GM10248 (cell line): ENCODE measurements around the gene MIA.

ENCODE experiments used
- CTCF ChIA-PET: fragments of 300-600 bp; sonication (Branson Sonifier 250); formaldehyde crosslinking; extraction: SDS; loops from one replicate; lab custom pipeline; 2021; ENCODE audit warnings: antibody characterized with exemption; lab: Yijun Ruan, JAX
- POLR2A ChIA-PET: fragments of 350-650 bp; sonication (Branson Sonifier 250); formaldehyde crosslinking; extraction: SDS; loops from one replicate; lab custom pipeline; 2020; ENCODE audit warnings: antibody characterized with exemption; lab: Yijun Ruan, JAX
- DNase-seq: peaks from one replicate; pipeline ENCODE4 v3.0.0; 2012; ENCODE audit errors: extremely low spot score
- CTCF ChIP-seq: IDR thresholded peaks from 2 replicates; pipeline ENCODE4 v1.5.1; 2012; ENCODE audit warnings: mild to moderate bottlenecking, low read depth; ENCODE audit errors: extremely low read depth, missing control alignments, control extremely low read depth

The MIA gene

GRCh38 chr19:40737102-40737644 is 38.1 kb upstream of the MIA start:
- no peak for DNase-seq
- TF ChIP-seq CTCF, result no peak
- CTCF ChIA-PET, result no interaction called here
- POLR2A ChIA-PET, result no interaction called here

- TF ChIP-seq CTCF, result no peak
Observed at GRCh38 chr19:40739030-40739839, 36.1 kb upstream of the MIA start.

GRCh38 chr19:40739871-40740703 is 35.2 kb upstream of the MIA start:
- DNase-seq, result no peak
- POLR2A ChIA-PET, result interaction anchor here (0.5 to 1.2 kb wide), 2 partner anchors 10 to 74 kb away, joined by 3 to 4 read pairs; partner anchors contain the start of gene ACTMAP
- CTCF ChIA-PET, result interaction anchor here (1.2 kb wide), 1 partner anchor 80 kb away, joined by 3 read pairs; no protein-coding TSS in a partner anchor
- no peak for TF ChIP-seq CTCF

More at GRCh38 chr19:40739030-40739839, 36.1 kb upstream of the MIA start:
- CTCF ChIA-PET, result no interaction called here
- no peak for DNase-seq
- POLR2A ChIA-PET, result no interaction called here

- CTCF ChIA-PET, result interaction anchor here (1.2 kb wide), 1 partner anchor 80 kb away, joined by 3 read pairs; no protein-coding TSS in a partner anchor
- POLR2A ChIA-PET, result interaction anchor here (1.2 kb wide), 1 partner anchor 10 kb away, joined by 3 read pairs; the partner anchor contains the start of gene ACTMAP
Observed at GRCh38 chr19:40740747-40741146, 34.6 kb upstream of the MIA start.

GRCh38 chr19:40741527-40742390 is 33.6 kb upstream of the MIA start:
- TF ChIP-seq CTCF, result no peak
- ChIA-PET CTCF (interaction anchor here (1.4 to 2.2 kb wide), 5 partner anchors 8 to 107 kb away, joined by 4 to 10 read pairs (median 5); partner anchors contain the start of gene RAB4B), POLR2A (interaction anchor here (0.6 to 1.5 kb wide), 2 partner anchors 12 to 25 kb away, joined by 3 to 9 read pairs; partner anchors contain the start of genes COQ8B and ITPKC)
- no peak for DNase-seq

More at GRCh38 chr19:40740747-40741146, 34.6 kb upstream of the MIA start:
- DNase-seq, result no peak
- TF ChIP-seq CTCF, result no peak
